Measurements from ENCODE around the gene PIGZ.

- TF ChIP-seq POLR2A (IDR thresholded peaks at IDR 0.05; ENCODE audit: borderline replicate concordance, extremely low read depth, insufficient read depth, insufficient read length) (no peak), CTCF (IDR thresholded peaks at IDR 0.05 in 2 of 3, conservative IDR thresholded peaks at IDR 0.05 in 1 of 3; ENCODE audit: borderline replicate concordance in 1 of 3, insufficient read depth in 1 of 3, low read depth in 2 of 3, low read length in 2 of 3) (no peak), ATF3 (IDR thresholded peaks at IDR 0.05) (no peak), EZH2phosphoT487 (IDR thresholded peaks at IDR 0.05; ENCODE audit: borderline replicate concordance) (no peak), POLR2AphosphoS5 (IDR thresholded peaks at IDR 0.05; ENCODE audit: low read depth, low read length) (no peak), EZH2 (IDR thresholded peaks at IDR 0.05) (no peak), CEBPB (IDR thresholded peaks at IDR 0.05; ENCODE audit: low read depth) (no peak), EGR1 (IDR thresholded peaks at IDR 0.05; ENCODE audit: low read depth) (no peak), YY1 (IDR thresholded peaks at IDR 0.05; ENCODE audit: extremely low read depth, insufficient replicate concordance, low read depth, low read length) (no peak), SRF (IDR thresholded peaks at IDR 0.05; ENCODE audit: low read depth) (no peak), SP1 (IDR thresholded peaks at IDR 0.05; ENCODE audit: low read depth) (no peak)
Measured at GRCh38 chr3:196902296-196902695, 66.3 kb downstream of the PIGZ start.

All from HCT116 (cell line).